GM18520 (cell line): ENCODE measurements around the gene INTS1.
"Not testable (repeated sequence)": the region's sequence is repeated elsewhere in the genome, so short reads cannot be mapped to it uniquely, and the experiment has no call there.

Source experiments
- ATAC-seq: cut with Tn5 transposase; IDR thresholded peaks from one replicate; pipeline ENCODE4 v1.9.1; 2021; ENCODE audit not compliant: unreplicated experiment

Gene INTS1

DNA sequence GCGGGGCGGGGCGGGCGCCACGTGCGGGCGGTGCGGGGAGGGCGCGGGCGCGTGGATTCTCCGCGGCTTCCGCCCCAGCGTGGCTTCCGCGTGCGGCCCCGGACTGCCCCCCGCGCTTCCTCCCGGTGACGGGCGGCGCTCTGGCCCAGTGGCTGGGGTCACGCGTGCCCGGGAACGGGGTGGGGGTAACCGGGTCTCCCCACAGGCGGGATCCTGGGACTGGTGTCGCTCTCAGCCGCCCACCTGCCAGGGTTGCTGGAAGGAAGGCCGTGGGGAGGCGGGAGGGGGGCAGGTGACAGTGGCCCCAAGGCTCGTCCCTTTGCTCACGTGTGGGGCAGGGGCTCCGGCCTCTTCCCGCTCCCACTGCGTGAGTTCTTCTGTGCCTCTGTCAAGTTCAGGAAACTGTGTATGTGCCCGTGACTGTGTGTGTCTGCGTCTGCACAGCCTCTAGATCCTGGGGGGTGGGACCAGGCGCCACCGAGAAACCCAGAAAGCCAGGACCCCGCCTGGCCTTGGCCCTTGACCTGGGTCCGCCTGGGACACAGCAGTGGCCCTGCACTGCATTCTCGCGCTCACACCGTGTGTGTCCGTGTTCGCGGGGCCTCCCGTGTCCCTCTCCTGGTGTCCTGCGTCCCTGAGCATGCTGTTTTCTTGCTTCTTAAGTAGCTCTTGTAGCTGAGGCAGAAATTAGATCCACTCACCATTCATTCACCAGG, 27.2 kb upstream of the INTS1 start:
- ATAC-seq: no peak

DNA sequence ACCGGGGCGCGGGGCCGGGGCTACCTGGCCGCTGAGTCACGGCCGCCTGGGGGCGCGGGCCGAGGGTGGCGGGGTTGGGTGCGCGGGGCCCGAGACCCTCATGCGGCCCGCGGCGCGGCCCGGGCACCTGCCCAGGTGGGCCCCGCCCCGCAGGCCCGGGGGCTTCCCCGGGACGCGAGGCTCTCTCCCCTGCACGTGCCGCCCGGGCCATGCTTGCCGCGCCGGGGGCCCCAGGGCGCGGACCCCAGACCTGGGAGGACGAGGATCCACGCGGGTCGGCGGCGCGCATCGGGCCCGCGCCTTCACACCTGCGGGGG, 26.7 kb upstream of the INTS1 start:
- ATAC-seq: no peak

DNA sequence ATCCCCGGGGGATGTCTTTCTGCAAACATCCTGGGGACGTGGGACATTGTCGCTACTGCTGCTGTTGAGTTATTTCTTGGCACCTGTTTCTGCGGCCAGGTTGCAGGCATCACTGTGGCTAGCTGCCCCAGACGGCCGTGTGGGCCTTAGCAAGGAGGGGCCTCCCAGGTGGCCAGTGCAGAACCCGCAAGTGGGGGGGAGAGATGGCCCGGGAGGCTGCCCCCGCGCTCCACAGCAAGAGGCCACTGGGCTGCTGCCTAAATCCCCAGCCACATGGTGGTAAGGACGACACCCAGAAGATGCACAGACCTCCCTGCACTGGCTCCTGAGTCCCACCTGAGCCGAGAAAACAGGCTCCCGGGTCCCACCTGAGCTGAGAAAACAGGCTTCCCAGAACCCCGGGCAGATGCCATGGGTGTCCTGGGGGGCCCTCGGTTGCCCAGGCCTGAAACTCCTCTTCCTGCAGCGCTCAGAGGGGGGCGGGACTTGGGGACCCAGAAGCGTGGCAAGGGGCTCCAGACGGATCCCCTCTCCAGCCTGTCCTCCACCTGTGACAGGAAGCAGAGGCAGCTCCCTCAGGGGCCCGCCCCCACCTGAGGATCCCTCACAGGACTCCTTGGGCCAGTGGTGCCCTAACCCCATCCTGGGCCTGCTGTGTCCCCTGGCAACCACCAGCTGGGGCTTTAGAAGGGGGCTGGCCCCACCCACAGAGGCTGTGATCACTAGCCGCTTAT, 25.4 kb upstream of the INTS1 start:
- no peak for ATAC-seq

- ATAC-seq: no peak
These were observed 22.1 kb upstream of the INTS1 start for GRCh38 chr7:1526271-1526754.

GRCh38 chr7:1525409-1525808, 21.2 kb upstream of the INTS1 start:
- no peak for ATAC-seq

GRCh38 chr7:1523844-1524243, 19.7 kb upstream of the INTS1 start:
- no peak for ATAC-seq

DNA sequence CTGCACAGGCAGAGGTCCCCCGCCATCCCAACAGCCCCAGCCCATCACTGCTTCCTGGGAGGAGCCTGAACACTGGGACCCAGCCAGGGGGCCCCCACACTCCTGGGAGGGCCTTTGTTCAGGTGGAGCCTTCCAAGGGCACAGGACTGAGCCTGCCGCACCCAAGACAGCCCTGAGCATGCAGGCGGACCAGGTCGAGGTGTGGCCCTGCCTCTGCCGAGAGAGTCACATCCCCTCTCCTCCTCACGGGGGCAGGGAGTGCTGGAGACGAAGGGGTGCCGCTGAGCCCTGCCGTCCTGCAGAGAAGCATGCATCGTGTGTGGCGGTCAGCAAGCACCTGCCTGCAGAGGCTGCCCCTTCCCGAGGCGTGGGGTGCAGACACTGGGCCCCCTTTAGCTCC, 19.0 kb upstream of the INTS1 start:
- no peak for ATAC-seq

GRCh38 chr7:1521456-1521855, 17.3 kb upstream of the INTS1 start:
- ATAC-seq: no peak

GRCh38 chr7:1520539-1521234, 16.5 kb upstream of the INTS1 start:
- no peak for ATAC-seq

DNA sequence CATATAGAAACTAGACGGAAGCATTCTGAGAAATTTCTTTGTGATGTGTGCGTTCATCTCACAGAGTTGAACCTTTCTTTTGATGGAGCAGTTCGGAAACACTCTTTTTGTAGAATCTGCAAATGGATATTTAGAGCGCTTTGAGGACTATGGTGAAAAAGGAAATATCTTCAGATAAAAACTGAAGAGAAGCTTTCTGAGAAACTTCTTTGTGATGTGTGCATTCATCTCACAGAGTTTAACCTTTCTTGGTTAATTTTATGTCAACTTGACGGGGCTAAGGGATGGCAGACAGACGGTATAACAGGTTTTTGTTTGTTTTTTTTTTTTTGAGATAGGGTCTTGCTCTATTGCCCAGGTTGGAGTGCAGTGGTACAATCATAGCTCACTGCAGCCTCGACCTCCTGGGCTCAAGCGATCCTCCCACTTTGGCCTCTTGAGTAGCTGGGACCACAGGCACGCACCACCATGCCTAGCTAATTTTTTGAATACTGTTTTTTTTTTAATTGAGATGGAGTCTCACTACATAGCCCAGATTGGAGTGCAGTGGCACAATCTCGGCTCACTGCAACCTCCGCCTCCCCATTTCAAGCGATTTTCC, 15.2 kb upstream of the INTS1 start:
- ATAC-seq: not testable (repeated sequence)

GRCh38 chr7:1516586-1517251, 12.5 kb upstream of the INTS1 start:
- ATAC-seq: no peak

DNA sequence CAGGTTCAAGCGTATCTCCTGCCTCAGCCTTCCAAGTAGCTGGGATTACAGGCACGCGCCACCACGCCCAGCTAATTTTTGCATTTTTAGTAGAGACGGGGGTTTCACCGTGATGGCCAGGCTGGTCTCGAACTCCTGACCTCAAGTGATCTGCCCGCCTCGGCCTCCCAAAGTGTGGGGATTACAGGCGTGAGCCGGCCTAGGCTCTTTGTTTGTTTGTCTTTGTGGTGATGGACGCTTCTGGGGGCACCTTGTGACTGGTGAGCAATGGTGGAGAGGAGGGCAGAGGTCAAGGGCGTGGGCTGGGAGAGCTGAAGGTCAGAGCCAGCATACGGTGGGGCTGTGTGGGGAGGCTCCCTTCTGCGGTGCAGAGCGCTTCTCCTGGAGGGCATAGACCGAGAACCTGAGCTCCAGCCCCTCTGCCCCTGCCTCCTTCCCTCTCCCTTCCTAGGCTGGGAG, 11.3 kb upstream of the INTS1 start:
- not testable (repeated sequence) for ATAC-seq

GRCh38 chr7:1514995-1515401, 10.8 kb upstream of the INTS1 start:
- no peak for ATAC-seq

GRCh38 chr7:1514407-1514806, 10.2 kb upstream of the INTS1 start:
- ATAC-seq: no peak

DNA sequence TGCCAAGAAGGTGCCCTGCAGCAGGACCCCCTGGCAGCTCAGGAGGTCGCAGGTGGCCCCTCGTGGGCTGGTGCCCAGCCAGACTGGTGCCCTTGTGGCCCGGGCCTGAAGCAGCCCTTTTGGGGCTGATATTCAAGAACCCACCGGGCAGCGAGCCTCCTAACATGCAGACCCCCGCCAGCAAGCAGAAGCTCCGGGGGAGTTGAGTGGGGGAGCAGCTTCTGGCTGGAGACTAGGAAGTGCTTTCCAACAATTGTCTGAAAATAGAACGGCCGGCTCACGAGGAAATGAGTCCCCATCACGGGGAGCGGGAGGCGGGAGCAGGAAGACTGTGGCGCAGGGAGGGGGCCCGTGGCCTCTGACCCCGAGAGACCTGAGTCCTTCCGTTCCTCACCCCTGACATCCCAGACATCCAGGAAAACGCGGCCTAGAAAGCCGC, 9.5 kb upstream of the INTS1 start:
- no peak for ATAC-seq

- ATAC-seq: no peak
These were observed 8.8 kb upstream of the INTS1 start for GRCh38 chr7:1512781-1513656.

DNA sequence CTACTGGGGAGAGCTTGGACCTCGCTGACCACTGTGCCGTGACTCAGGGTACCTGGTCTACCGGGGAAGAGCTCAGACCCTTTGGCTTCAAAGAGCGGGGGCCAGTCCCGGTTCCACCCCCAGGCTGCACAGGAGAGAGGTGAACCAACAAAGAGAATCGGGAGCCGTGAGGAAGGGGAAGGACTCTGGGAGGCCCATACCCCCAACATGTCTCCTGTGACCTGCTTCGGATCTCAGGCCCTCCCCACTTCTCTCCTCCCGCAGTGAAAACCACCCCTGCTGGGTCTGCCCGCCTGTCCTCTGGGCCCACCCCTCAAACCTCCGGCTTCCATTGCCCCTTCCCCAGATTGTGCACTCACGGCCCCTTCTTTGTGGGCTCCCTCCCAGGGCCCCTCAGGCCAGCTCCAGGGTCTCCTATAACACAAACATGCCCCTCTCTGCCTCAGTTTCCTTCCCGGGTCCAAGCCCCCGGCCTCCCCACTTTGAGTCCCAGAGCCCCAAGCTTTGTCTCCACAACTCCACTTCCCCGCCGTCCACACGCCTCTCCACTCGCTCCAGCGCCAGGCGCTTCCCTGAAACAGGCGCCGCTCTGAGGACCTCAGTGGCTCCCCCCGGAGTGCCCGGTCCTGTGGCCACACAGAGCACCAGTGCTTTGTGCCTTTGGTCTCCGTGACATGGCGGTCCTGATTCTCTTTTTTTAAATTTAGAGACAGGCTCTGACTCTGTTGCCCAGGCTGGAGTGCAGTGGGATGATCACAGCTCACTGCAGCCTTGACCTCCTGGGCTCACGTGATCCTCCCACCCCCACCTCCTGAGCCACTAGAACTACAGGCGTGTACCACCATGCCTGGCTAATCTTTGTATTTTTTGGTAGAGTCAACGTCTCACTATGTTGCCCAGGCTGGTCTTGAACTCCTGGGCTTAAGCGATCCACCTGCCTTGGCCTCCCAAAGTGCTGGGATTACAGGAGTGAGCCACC, 7.5 kb upstream of the INTS1 start:
- no peak for ATAC-seq

- ATAC-seq: no peak
These were observed 6.6 kb upstream of the INTS1 start for GRCh38 chr7:1510780-1511154.

DNA sequence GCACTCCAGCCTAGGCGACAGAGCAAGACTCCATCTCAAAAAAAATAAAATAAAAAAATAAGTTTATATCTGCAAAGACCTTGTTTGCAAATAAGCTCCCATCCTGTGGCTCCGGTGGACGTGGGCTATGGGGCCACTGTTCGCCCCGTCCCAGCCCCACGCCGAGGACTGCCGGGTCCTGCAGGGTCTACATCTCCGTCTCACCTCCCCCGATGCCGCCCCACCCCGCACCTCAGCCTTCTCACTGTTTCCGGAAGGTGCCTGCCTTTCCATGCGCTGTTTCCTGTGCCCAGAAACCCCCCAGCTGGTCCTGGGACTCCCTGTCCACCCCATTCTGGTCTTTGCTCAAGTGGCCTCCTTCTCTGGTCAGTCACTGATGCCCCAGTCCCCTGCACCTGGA, 5.0 kb upstream of the INTS1 start:
- no peak for ATAC-seq
